Lung (tissue), 12 donors: ENCODE measurements around the gene TMCC2. TPM values are rescaled to one million over a fixed set of nuclear protein-coding genes. Genes with fewer than 3 reads are reported as not detected.

ENCODE experiments used
- ATAC-seq: fragments of 200-7000 bp; cut with Tn5 transposase; one replicate; pipeline ENCODE4 v1.9.1; 2020; ENCODE audit warnings: moderate number of reproducible peaks; ENCODE audit not compliant: insufficient read depth, low FRiP score
- DNase-seq, 3 donors: peaks; one replicate each; pipeline ENCODE4 v3.0.0-alpha.2; 2013 to 2017
- H3K27ac ChIP-seq, 2 donors: one replicate each; pipeline ENCODE4 v1.5.1; 2013; ENCODE audit warnings: mild to moderate bottlenecking in 2 of 2, moderate library complexity in 2 of 2, control low read depth in 1 of 2, inconsistent platforms in 1 of 2, low read depth in 1 of 2, low read length in 1 of 2
- H3K27me3 ChIP-seq, 3 donors: one replicate each; pipeline ENCODE4 v1.5.1; 2013; ENCODE audit warnings: low read length in 2 of 3; ENCODE audit not compliant: control insufficient read depth in 3 of 3, insufficient read depth in 3 of 3
- H3K36me3 ChIP-seq, 4 donors: one replicate each; pipeline ENCODE4 v1.5.1; 2013; ENCODE audit warnings: low read length in 4 of 4, mild to moderate bottlenecking in 1 of 4, moderate library complexity in 1 of 4; ENCODE audit not compliant: control insufficient read depth in 4 of 4, insufficient read depth in 4 of 4
- H3K4me1 ChIP-seq, 5 donors: one replicate each; pipeline ENCODE4 v1.5.1; 2013; ENCODE audit warnings: low read length in 5 of 5, mild to moderate bottlenecking in 2 of 5, moderate library complexity in 1 of 5; ENCODE audit not compliant: control insufficient read depth in 5 of 5, insufficient read depth in 5 of 5
- H3K4me3 ChIP-seq: one replicate; pipeline ENCODE4 v1.5.1; 2013; ENCODE audit warnings: mild to moderate bottlenecking, control low read depth, moderate library complexity
- H3K9ac ChIP-seq, 2 donors: one replicate each; pipeline ENCODE4 v1.5.1; 2013; ENCODE audit warnings: low read length in 2 of 2, control low read depth in 1 of 2; ENCODE audit not compliant: insufficient read depth in 1 of 2
- H3K9me3 ChIP-seq, 4 donors: one replicate each; pipeline ENCODE4 v1.5.1; 2013; ENCODE audit warnings: low read length in 3 of 4, mild to moderate bottlenecking in 1 of 4, moderate library complexity in 1 of 4; ENCODE audit not compliant: control insufficient read depth in 4 of 4, insufficient read depth in 3 of 4
- WGBS, 2 donors: extraction: QIAGEN DNeasy Blood & Tissue Kit; methylation state at CpG; one replicate each; pipeline ENCODE4 v1.1.7; 2013; 5-methylcytosine and 5-hydroxymethylcytosine counted together
- polyA plus RNA-seq, 2 donors: library from polyadenylated mRNA; stranded (reverse); fragments of 200-250 nt; gene quantifications; one replicate each; pipeline ENCODE4 v1.2.1, GENCODE V29; 2013
- total RNA-seq, 2 donors: library from RNA; depleted of rRNA in 1 of 2; stranded (reverse); fragments of >200 nt in 1 of 2; gene quantifications; one replicate each; pipeline ENCODE4 v1.2.1, GENCODE V29; 2014 to 2021
- TF ChIP-seq, protein P1 (sequence below): IDR thresholded peaks from 2 replicates; pipeline ENCODE4 v1.5.1; 2012; ENCODE audit warnings: mild to moderate bottlenecking; ENCODE audit errors: control extremely low read depth, extremely low read depth
- donor health status: control.
- donor health status: control.
- donor health status: Bipolar disorder and iron deficiency.
- donor health status: healthy.
- donor health status: DM: yes; HTN: yes; CAD: no.

TMCC2 gene
- total and polyA plus RNA-seq, 4 donors: 1.9 to 27.0 (median 2.4) TPM

DNA sequence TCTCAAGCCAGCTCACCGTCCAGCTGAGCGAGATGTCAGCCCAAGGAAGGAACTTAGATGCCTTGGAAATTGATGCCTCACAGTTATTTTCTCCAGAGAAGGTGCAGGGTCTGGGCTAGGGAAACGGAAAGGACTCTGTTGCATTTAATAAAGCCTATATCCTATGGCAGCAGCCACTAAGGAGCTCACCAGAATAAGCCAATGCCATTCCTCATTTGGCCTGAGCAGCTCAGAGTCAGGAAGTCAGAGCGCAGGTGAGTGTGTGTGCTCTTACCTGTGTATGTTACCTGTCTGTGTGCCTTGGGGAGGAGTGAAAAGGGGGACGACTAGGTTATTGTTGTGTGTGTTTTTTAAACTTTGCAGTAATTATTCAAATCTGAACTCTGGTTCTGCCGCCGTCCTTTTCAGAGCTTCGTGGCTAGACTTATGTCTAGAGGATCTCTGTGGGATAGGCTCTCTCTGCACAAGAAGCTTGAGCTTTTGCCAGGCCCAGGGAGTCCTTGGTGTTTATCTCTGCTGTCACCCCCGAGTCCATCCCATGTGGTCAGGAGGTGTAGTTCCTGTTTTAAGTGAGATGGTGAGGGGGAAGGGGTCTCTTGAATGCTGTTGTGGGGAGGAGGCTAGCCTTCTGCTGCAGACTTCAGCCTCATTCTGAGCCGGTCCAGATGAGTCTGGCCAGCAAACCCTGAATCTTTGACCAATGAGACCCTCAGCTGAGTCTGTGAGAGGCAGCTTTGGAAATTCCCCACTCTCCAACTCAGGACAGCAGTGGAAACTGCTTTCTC, 2.4 kb downstream of the TMCC2 start:
- DNase-seq (peak in 2 of 3 donors; percentile 30 to 38), ATAC-seq (no peak)
- Histone ChIP-seq H3K27me3 (no peaks in the 10 kb centered on the region), H3K9me3 (no peaks in the 10 kb centered on the region), H3K4me3 (no peak overlapping the region), H3K36me3 (no peaks in the 10 kb centered on the region), H3K27ac (no peak overlapping the region), H3K4me1 (peaks cover 0 to 38% (median 7%) of the 10 kb centered on the region in 5 donors), H3K9ac (no peak overlapping the region)
- TF ChIP-seq, protein P1, sequence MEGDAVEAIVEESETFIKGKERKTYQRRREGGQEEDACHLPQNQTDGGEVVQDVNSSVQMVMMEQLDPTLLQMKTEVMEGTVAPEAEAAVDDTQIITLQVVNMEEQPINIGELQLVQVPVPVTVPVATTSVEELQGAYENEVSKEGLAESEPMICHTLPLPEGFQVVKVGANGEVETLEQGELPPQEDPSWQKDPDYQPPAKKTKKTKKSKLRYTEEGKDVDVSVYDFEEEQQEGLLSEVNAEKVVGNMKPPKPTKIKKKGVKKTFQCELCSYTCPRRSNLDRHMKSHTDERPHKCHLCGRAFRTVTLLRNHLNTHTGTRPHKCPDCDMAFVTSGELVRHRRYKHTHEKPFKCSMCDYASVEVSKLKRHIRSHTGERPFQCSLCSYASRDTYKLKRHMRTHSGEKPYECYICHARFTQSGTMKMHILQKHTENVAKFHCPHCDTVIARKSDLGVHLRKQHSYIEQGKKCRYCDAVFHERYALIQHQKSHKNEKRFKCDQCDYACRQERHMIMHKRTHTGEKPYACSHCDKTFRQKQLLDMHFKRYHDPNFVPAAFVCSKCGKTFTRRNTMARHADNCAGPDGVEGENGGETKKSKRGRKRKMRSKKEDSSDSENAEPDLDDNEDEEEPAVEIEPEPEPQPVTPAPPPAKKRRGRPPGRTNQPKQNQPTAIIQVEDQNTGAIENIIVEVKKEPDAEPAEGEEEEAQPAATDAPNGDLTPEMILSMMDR: no peak
- 38 to 41% methylated on average over 10 of the region's 10 CpGs for WGBS, 2 donors

DNA sequence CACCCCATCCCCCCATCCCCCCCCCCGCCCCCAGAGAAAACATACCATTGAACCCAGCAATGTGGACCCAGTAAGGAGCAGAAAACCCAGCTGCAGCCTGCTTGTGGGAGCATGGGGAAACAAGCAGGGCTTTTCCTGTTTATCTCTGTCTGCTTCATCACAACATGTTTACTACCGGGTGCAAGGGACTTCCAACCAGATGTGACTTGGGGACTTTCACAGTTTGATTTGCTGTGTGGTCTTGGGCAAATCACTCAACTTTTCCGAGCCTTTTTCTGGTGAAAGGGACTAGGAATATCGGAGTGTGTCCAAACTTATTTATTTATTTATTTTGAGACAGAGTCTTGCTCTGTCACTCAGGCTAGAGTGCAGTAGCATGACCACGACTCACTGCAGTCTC, 3.2 kb downstream of the TMCC2 start:
- 76 to 86% methylated on average over 5 of the region's 5 CpGs for WGBS, 2 donors
- ATAC-seq: no peak
- H3K9ac ChIP-seq: no peak overlapping the region

DNA sequence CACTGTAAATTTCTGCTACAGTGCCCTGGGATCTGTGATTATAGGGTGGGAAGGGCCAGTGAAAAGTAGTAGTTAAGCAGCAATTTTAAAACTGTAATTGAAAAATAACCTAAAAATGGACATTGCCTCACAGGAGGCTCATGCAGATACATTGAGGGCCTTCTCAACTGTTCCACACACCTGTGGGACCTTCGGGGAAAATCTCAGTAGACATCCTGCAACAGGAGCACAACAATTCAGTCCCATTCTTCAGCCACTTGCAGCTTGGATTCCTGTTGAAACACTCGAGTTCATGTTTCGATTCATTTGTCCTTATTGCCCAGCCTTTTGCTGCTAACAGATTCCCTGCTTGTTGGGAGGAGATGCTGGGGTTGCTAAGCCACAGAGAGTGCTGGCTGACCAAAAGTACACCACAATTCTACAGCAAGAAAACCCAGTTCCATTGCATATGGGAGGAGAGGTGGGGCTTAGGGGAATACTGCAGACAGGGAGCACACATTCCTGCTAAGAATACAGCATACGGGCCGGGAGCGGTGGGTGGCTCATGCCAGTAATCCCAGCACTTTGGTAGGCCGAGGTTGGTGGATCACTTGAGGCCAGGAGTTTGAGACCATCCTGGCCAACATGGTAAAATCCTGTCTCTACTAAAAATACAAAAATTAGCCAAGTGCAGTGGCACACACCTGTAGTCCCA, 4.5 kb downstream of the TMCC2 start:
- Histone ChIP-seq H3K9ac (no peak overlapping the region), H3K4me3 (no peak overlapping the region), H3K36me3 (no peaks in the 10 kb centered on the region), H3K27ac (no peak overlapping the region), H3K27me3 (no peaks in the 10 kb centered on the region), H3K4me1 (peaks cover 0 to 52% (median 9%) of the 10 kb centered on the region in 5 donors), H3K9me3 (no peaks in the 10 kb centered on the region)
- DNase-seq: no peak
- WGBS, 2 donors: 92 to 95% methylated on average over 7 of the region's 7 CpGs
- no peak for ATAC-seq
- TF ChIP-seq, protein P1: no peak

More for the DNA sequence above, 3.2 kb downstream of the TMCC2 start:
- Histone ChIP-seq H3K4me1 (peaks cover 0 to 47% (median 7%) of the 10 kb centered on the region in 5 donors), H3K36me3 (no peaks in the 10 kb centered on the region), H3K27me3 (no peaks in the 10 kb centered on the region), H3K9me3 (no peaks in the 10 kb centered on the region), H3K27ac (no peak overlapping the region), H3K4me3 (no peak overlapping the region)
- TF ChIP-seq, protein P1: no peak
- no peak for DNase-seq
